ENCODE measurements around the gene STMN3.
"Not testable (repeated sequence)": the region's sequence is repeated elsewhere in the genome, so short reads cannot be mapped to it uniquely, and the experiment has no call there.

STMN3 gene

DNA sequence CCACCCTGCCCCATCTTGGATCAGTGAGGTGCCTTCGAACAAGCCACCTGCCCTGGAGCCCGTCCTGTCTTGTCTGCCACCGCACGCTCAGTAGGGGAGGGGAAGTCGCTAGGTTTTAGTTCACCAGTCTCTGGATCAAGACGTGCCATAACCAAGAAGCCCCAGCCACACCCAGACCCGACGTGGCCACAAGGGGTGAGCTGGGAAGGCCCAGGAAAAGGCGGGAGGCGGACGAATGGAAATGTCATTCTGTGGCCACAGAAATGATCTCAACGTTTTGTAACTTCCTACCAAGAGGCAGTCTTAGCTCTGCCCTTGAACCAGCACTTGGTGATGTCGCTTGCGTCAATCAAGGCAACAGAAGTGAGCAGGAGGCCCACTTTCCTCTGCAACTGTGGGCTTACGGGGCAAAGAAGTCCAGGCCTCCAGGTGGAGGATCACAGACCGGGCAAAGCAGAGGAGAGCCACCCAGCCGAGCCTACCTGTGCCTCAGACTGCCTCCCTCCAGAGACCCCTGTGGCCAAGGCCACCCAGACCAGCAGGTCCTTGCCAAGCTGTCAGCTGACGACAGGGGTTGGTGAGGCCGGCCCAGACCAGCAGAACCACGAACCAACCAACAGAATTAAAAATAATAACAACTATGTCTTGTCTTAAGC, 40.8 kb downstream of the STMN3 start:
- no peak for DNase-seq (ENCODE audit: low read depth)

DNA sequence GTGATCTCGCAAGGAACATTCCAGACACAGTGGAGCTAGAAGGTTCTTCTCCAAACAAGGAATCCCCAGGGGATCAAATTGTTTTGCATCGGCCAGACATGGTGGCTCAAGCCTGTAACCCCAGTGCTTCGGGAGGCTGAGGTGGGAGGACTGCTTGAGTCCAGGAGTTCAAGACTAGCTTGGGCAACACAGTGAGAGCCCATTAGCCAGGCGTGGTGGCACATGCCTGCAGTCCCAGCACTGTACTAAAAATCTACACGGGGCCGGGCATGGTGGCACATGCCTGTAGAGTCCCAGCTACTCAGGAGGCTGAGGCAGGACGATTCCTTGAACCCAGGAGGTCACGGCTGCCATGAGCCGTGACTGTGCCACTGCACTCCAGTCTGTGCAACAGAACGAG, 41.6 kb downstream of the STMN3 start:
- DNase-seq (ENCODE audit: low read depth) = no peak

DNA sequence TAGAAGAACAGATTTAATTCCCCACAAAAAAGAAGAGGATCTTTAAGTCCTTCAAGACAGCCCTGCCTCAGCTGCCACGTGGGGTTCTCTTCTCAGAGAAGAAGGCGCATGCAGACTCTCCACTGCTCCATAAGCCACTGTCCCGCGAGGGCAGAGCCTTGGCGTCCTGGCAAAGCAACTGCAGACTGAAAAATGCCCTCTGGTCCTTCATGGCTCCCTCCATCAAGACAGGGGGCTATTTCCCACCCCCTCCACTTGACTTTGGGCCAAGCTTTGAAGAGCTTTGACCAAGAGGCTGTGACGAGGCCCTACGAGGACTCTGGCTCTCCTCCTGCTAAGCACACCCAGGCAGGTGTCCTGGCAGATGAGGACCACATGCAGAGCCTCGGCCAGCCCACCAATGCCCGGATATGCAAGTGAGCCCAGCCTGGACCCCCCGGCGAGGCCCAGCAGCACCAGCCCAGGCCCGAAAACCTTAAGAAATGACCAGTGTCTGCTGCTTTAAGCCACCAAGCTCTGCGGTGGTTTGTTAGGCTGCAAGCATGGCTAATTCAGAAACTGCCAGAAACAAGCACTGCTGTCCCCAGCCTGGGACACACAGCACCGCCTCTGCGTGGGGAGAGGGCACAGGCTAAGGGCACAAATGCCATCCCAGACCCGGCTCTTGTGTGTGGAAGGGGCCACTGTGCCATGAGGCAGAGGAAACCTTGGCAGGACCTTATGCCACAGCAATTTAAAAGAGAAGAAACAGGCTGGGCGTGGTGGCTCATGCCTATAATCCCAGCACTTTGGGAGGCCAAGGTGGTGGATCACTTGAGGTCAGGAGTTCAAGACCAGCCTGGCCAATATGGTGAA, 42.4 kb downstream of the STMN3 start:
- DNase-seq (ENCODE audit: low read depth) = no peak

DNA sequence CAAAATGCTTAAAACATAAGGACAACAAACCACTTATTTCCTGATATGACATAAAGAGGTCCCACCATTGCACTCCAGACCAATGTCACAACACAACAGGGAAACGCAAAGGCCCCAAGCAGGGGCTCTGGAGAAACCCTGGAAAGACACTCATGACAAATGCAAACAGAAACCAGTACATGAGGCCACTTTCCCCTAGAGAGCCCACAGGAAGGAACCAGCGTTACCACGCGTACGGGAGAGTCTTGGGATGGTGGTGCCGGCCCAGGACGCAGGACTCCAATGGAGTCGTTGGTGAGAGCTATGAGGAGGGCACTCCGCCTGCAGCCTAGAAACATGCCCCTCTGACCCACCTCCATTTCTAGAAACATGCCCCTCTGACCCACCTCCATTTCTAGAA, 46.5 kb downstream of the STMN3 start:
- no peak for DNase-seq (ENCODE audit: low read depth)

DNA sequence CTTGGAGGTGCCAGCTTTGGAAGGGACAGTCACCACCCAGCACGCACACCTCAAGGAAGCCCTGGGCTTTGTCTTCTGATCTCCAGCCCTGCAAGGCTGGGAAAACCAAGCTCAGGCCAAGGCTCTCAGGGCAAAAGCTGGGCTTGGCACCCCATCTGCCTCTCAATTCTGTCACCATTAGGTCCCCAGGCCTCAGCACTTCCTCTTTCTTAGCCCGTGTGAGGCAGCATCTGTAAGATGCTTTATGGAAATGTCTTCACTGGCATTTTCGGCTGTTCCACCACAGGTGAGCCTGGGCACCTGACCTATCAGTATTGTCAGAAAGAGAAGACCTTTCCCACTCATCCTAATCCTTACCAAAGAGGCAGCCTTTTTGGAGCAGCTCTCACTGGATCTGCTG, 50.9 kb downstream of the STMN3 start:
- DNase-seq (ENCODE audit: low read depth) = no peak

DNA sequence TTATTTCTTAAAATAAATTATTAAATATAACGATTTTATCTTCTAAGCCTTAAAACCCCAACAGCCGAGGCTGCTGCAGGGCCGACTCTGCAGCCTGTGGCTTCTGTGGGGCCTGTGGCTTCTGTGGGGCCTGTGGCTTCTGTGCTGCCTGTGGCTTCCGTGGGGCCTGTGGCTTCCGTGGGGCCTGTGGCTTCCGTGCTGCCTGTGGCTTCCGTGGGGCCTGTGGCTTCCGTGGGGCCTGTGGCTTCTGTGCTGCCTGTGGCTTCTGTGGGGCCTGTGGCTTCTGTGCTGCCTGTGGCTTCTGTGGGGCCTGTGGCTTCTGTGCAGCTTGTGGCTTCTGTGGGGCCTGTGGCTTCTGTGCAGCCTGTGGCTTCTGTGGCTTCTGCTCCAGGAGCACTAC, 51.5 kb downstream of the STMN3 start:
- DNase-seq (ENCODE audit: low read depth) = not testable (repeated sequence)

DNA sequence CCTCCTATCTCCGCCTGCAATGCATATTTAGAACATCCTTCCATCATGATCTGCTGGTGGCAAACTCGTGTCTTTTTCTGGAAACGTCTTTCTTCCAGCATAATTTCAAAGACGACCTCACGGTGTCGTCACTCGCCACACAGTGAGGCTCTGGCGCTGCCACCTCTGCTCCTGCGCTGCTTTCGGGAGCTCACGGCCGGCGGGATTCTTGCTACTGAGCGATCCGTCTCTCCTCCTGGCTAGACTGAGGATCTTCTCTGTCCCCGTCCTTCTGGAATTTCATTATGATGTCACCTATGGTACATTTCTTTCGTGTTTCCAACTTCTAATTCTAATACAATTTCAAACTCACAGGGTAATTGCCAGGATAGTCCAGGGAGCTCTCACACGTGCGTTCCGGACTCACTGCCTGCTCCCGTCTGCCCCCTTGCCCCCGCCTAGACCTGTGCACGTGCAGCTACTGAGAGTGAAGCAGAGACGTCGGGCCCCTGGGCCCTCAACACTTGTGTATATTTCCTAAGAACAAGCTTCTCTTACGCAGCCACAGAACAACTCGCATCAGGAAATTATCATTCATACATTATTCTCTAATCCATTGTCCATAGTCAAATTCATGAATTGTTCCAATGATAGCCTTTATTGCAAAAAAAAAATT, 53.7 kb downstream of the STMN3 start:
- no peak for DNase-seq (ENCODE audit: low read depth)

DNA sequence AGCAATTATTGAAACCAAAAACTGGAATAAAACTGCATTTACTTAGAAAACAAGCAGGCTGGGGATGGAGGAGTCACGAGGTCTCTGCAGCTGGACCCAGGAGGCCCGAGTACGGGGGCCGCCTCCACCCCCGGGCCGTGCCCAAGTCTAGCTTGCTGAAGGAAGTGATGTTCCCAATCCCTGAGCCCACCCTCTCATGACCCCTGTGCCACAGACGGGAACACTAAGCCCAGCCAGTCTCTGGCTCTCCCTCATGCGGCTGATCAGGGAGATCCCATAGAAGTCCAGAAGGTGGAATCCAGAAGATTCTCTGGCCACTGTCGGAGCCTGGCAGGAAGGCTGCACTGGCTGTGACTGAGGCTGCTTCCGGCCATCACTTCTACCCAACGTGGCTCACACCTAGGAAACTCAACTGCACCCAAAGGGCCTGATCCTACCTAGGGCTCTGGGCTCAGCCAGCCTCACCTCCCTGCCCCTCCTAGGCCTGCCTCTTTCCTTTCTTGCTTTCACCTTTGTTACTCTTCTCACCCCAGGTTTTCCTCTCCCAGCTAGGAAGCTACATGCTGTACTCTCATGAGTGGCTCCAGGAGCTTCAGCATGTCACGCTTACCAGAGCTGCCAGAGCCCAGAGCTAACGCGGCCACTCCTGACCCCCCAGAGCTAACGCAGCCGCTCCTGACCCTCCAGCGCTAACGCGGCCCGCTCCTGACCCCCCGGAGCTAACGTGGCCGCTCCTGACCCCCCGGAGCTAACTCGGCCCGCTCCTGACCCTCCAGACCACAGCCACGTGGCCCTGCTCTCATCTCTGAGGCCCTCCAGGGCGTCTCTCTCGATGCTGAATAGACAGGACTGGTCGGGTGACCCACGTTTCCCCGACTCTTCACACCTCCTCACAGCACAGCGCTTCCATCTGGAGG, 54.5 kb downstream of the STMN3 start:
- DNase-seq (ENCODE audit: low read depth) = no peak

DNA sequence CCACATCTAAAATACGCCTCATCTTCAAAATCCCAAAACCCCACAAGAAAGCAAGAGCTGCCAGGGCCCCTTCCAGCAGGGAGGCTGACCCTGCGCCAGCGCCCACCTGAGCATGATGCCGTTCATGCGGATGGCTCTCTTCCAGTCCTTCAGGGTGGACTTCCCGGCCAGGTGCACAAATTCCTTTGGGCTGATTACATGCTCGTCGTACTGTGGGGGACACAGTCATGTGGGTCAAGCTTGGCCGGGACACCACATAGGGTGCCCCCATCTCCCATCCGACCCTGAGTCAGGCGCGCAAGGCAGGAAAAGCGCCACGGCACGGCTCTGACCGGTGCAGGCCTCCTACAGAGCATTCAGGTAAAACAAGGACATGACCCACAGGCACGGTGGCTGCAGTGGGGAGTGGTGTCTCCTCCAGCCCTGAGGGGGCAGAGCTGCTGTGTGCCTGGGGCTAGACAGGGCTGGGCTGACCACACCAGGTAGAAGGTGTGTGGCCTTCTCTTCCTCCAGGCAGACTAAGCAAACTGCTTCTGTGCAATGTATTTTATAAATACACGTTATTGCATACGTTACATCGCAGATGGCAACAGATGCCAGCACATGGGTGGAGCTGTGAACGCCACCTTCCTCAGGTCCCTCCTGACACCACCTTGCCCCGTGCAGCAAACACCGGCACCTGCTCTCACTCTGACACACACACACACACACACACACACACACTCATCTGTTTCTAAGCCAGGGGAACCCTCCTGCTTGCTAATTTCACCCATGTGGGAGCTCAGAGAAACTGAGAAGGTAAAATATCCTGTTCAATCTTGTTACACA, 55.4 kb downstream of the STMN3 start:
- no peak for DNase-seq (ENCODE audit: low read depth)

DNA sequence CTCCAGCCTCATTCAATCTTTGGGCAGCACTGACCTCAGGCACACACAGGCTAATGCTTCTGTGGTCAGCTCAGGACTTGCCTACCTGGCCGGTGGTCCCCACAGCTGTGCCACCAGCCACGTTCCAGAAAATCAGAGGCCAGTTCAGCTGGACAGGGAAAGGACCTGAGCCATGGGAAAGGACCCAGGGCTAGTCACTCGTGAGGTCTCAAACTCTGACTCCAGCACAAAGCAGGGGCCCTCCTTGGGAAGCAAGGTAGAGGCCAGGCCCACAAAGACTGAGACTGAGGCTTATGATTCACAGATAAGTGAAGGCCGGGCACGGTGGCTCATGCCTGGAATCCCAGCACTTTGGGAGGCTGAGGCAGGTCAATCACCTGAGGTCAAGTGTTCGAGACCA, 56.8 kb downstream of the STMN3 start:
- no peak for DNase-seq (ENCODE audit: low read depth)

DNA sequence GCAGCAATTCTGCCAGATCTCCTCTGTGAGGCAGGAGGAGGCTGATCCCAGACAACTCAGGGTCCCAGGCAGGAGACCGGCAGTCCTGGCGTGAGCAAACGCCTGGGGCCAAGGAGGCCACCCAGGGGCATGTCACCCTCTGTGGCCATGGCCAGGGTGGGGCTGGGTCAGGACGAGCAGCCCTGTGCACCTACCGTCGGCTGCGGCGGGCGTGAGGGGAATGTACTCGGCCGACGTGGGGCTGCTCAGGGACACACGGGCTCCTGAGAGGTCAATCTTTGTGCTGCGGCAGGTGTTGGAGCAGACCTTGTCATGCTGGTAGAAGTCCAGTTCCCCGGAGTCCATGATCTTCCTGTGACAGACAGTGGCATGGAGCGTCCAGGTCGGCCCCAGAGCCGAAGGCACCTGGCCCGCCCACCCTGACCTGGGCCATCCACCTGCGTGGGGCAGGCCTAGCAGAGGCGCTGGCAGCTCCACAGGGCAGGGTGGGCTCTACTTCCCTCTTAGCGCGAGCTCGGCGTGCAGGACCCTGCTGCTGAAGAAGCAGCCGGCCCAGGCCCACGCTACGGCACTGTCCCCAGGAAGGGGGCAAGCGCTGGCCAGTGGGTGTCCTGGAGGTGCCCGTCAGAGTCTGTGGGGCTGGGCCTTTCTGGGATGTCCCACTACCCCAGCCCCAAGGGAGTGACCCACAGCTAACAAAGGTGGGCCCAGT, 57.7 kb downstream of the STMN3 start:
- DNase-seq (ENCODE audit: low read depth) = no peak

DNA sequence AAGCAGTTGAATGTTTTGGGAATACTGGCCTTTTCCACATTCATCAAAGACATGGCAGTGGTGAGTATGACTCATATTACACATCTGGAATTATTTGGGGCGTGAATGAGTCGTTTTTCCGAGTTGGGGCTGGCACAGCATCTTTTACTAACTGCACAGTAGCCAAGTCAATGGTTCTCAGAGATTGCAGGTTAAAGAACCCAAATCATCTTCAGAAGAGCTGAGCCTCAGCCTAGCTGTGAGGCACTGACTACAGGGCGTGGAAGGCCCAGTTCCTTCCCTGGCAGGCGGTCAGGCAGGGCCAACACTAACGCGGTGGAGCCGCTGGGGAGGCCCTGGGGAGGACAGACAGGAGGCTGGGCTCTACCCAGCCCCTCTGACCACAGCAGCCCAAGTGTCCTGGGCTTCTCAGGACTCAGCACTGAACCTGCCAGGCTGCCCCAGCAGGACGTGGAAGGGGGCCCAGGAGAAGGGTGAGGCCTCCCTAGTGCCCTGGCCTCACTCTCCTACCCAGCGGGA, 59.1 kb downstream of the STMN3 start:
- DNase-seq (ENCODE audit: low read depth) = no peak

DNA sequence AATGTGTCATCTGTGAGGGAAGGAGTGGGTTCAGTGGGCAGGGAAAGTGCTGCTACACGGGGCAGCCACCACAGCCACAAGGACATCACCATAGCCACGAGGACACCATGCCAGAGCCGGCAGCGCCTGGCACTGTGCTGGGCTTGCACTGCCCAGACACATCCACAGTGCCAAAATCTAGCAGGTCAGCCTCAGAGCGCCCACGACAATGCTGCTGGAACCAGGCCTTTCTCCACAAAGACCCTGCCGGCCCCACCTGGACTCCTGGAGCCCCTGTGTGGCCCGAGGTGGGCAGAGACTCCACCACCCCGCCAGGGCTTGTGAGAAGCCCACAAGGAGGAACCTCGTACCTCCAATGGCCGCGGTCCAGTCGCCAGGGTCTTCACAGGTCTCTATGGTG, 60.6 kb downstream of the STMN3 start:
- DNase-seq (ENCODE audit: low read depth) = no peak

DNA sequence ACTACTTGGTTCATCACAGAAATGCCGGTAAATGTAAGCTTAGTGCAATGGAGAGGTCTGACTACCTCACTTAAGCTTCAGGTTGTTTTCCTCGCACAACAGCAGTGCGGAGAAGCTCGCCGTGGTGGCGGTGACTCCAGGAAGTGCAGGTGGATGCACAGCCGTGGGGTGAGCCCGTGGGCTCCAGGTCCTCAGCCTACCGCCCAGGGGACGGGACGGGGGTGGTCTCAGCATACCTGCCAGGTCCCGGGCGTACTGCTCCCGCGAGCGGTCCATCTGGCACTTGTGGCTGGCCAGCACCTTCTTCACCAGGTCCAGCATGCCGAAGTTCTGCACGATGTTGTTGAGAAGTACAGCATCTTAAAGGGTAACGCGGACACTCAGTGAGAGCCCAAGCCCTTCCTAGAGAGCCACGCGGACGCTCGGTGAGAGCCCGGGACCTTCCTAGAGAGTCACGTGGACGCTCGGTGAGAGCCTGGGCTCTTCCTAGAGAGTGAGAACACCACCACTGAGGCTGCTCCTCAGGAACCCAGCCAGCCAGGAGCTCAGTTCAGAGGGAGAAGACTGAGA, 61.4 kb downstream of the STMN3 start:
- DNase-seq (ENCODE audit: low read depth) = no peak

DNA sequence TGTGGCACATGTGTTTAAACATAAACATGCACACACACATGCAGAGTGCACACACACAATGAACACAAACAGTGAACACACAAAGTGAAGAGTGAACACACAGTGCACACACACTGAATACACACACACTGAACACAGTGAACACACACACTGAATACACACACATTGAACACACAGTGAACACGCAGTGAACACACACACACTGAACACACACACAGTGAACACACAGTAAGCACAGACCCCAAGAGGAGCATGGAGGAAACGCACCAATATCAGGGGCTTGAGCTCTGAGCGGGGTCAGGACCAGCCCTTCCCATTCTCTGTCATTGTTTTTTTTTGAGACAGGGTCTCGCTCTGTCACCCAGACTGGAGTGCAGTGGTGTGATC, 62.1 kb downstream of the STMN3 start:
- DNase-seq (ENCODE audit: low read depth) = no peak

DNA sequence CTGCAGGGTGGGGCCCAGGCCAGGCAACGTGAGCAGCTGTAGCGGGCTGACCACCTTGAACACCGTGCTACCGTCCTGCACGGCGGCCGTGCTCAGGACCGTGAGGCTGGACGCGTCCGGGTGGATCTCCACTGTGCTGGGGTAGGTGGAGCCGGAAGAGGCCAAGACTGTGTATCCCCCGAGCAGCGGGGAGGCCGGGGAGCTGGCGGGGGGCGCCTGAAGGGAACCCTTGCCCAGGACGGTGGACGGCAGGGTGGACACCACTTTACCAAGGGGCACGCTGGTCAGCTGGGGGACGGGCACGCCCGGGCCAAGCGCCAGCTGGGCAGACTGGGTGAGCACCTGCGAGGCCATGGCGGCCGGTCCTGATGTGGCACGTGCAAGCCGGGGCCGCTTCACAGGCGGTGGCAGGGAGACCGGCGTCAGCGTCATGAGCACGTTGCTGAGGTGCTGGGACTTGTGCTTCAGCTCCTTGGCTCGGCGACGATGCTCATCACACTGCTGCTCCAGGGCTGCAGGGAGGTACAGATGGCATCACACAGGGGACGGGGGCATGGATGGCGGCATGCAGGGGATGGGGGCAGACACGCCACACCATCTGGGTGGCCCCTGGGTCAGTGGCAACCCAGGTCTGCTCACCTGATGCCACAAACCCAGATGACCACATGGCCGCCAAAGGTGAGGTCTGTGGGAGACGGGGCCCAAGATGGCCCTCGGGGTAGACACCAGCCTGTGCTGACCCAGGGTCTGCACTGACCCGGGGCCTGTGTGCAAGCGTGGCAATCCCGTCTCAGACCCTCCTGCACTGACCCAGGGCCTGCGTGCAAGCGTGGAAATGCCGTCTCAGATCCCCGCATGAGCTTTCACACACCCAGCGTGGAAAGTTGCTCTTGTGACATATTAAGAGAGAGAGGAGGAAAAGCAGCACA, 62.7 kb downstream of the STMN3 start:
- DNase-seq (ENCODE audit: low read depth) = no peak

All from stimulated activated CD8-positive, alpha-beta memory T cell treated with anti-CD3 and anti-CD28 coated beads, Interleukin-4, amount 100 ng/mL, for 24 hours (primary cell).